Heart right ventricle (tissue), 16 donors: ENCODE data around the gene CCDC80. TPM values are rescaled to one million over a fixed set of nuclear protein-coding genes. Genes with fewer than 3 reads are reported as not detected.

ENCODE experiments used
- ATAC-seq, 8 donors: fragments of 200-7000 bp; cut with Tn5 transposase; one replicate each; pipeline ENCODE4 v1.9.1; 2020; ENCODE audit warnings: mild to moderate bottlenecking in 8 of 8, moderate library complexity in 8 of 8, moderate number of reproducible peaks in 1 of 8
- DNase-seq, 2 donors: peaks; one replicate each; pipeline ENCODE4 v3.0.0-alpha.2; 2020
- H3K27ac ChIP-seq, 10 donors: fragments of 200-600 bp; sonication (generic) in 2 of 10; one replicate each; pipeline versions ENCODE4 v1.5.0 to v1.8.0; 2020 to 2022; ENCODE audit warnings: mild to moderate bottlenecking in 3 of 10
- H3K27me3 ChIP-seq, 7 donors: fragments of 200-600 bp; one replicate each; pipeline ENCODE4 v1.8.0; 2021 to 2022; ENCODE audit warnings: mild to moderate bottlenecking in 2 of 7
- H3K36me3 ChIP-seq, 9 donors: fragments of 200-600 bp; sonication (generic) in 1 of 9; one replicate each; pipeline versions ENCODE4 v1.5.0 to v1.8.0; 2020 to 2022; ENCODE audit warnings: mild to moderate bottlenecking in 2 of 9
- H3K4me1 ChIP-seq, 9 donors: fragments of 200-600 bp; sonication (generic) in 1 of 9; one replicate each; pipeline versions ENCODE4 v1.5.0 to v1.8.0; 2020 to 2022; ENCODE audit warnings: mild to moderate bottlenecking in 4 of 9
- H3K4me3 ChIP-seq, 10 donors: fragments of 200-600 bp; sonication (generic) in 2 of 10; one replicate each; pipeline versions ENCODE4 v1.5.0 to v1.8.0; 2020 to 2022; ENCODE audit warnings: mild to moderate bottlenecking in 7 of 10, moderate library complexity in 2 of 10
- H3K9me3 ChIP-seq, 11 donors: fragments of 200-600 bp in 10 of 11; sonication (generic) in 2 of 11; one replicate each; pipeline versions ENCODE4 v1.5.0 to v1.8.0; 2013 to 2022; ENCODE audit warnings: mild to moderate bottlenecking in 2 of 11, control low read depth in 1 of 11, moderate library complexity in 1 of 11
- WGBS, 2 donors: extraction: QIAGEN DNeasy Blood & Tissue Kit; methylation state at CpG; one replicate each; pipeline ENCODE4 v1.1.7; 2013; ENCODE audit warnings: inconsistent platforms in 1 of 2; 5-methylcytosine and 5-hydroxymethylcytosine counted together
- intact Hi-C, 10 donors: fragments of 100-400 bp; cut with DNase I; formaldehyde crosslinking; loops; one replicate each; pipeline versions ENCODE4 v1.11.1 to v1.14.2; 2022
- polyA plus RNA-seq, 2 donors: library from polyadenylated mRNA; stranded (reverse); fragments of 200-250 nt; gene quantifications; one replicate each; pipeline ENCODE4 v1.2.3, GENCODE V29; 2013
- total RNA-seq, 10 donors: library from RNA; stranded (reverse); fragmentation: NEBNext Ultra II Directional in 3 of 10; extraction: Animal tissue kit (Norgen Biotek cat#: 25700) in 3 of 10; gene quantifications; one replicate each; pipeline versions ENCODE4 v1.2.1 to v1.2.4, GENCODE V29; 2021 to 2023
- TF ChIP-seq, protein P1 (sequence below), 9 donors: fragments of 200-600 bp; sonication (generic) in 2 of 9; IDR thresholded peaks; one replicate each; pipeline versions ENCODE4 v1.5.0 to v1.8.0; 2021 to 2022; ENCODE audit warnings: antibody characterized with exemption in 9 of 9, mild to moderate bottlenecking in 5 of 9, moderate library complexity in 1 of 9
- donor health status: Arrhythmogenic right ventricular cardiomyopathy.
- donor health status: ischemic (EF 13 %, LVEDD 7.1; RV severe dilation, severe dysfunction).
- donor health status: healthy with polysubstance abuse.
- donor health status: DM: no; HTN: yes; CAD: no.
- donor health status: DM: no; HTN: no; CAD: no.
- donor health status: ischemic (EF 25% LVEDD 6.9; RV normal size, moderate dysfunction).
- donor health status: ischemic (EF 25% LVEDD 5.7; RV mildly dilated, moderate dysfunction).
- donor health status: healthy.
- donor health status: DM: yes; HTN: yes; CAD: no.
- donor health status: Ischemic cardiomyopathy.
- donor health status: ischemic (EF 35%, LVEDD 5.7; RV mildly dilated, moderate dysfunction).
- donor health status: nonischemic (EF 11% LVEDD 7.7; RV severe dilation, severe dysfunction).
- donor health status: DM: yes; HTN: yes; CAD: no.
- donor health status: PGD.
- donor health status: ischemic (EF 29% LVEDD 5.4; RV normal size, mild dysfunction).
- donor health status: nonischemic (EF 23%, LVEDD 6.1; RV moderate dilation, normal function).

The CCDC80 gene
- total and polyA plus RNA-seq, 12 donors = 19.8 to 223 (median 87.1) TPM

DNA sequence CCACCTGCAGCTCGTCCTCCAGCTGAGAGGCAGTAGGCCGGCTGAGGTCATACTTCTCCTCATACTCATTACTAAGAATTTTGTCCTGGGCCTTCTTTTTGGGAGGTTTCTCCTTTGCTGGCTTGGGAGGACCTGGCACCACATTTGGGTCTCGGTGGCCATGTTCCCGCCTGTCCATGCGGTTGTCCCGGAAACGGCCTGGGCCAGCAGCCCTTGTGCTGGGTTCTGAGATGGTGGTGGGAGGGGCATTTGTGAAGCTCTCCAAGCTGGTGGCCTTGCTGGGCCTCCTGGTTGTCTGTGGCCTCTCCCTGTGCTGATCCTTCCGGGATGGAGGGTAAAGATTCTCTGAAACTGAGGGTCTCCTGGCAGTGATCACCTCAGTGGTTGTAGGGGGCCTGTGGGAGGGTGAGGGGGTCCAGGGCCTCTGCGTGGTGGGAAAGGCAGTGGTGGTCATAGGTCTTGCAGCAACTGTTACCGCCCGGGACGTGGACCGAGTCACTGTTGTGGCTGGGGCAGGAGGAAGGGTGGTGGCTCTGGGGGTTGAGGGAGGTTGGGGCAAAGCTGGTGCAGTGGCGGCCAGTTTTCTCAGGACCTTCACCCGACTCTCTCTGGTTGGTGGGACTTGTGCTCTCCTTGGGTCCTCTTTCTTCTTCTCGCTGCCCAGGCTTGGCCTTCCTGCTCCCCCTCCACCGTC, 2.5 kb downstream of the CCDC80 start:
- WGBS, 2 donors = 85 to 89% methylated on average over 17 of the region's 17 CpGs
- H3K27ac ChIP-seq = peak overlapping the region in 8 of 10 donors; percentile 13 to 90 (median 66)

DNA sequence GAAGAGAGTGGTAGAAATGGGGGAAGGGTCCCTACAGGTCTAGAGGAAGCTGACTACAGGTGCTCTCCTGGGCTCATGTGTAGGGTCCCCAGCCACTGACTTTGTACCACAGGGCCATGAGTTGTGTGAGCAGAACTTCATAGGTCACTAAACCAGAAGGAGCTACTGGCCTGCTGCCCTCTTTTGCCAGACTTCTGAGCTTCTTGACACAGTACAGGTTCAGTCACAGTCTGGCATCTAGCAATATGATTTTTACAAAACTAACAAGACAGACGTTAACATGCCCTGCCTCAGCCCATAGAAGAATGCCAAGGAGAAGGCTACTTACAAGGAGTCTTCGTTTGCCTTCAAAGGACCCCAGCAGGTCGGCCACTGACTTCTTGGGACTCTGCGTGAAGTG, 3.2 kb downstream of the CCDC80 start:
- TF ChIP-seq, protein P1, sequence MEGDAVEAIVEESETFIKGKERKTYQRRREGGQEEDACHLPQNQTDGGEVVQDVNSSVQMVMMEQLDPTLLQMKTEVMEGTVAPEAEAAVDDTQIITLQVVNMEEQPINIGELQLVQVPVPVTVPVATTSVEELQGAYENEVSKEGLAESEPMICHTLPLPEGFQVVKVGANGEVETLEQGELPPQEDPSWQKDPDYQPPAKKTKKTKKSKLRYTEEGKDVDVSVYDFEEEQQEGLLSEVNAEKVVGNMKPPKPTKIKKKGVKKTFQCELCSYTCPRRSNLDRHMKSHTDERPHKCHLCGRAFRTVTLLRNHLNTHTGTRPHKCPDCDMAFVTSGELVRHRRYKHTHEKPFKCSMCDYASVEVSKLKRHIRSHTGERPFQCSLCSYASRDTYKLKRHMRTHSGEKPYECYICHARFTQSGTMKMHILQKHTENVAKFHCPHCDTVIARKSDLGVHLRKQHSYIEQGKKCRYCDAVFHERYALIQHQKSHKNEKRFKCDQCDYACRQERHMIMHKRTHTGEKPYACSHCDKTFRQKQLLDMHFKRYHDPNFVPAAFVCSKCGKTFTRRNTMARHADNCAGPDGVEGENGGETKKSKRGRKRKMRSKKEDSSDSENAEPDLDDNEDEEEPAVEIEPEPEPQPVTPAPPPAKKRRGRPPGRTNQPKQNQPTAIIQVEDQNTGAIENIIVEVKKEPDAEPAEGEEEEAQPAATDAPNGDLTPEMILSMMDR (IDR thresholded peaks at IDR 0.05) = no peak
- Histone ChIP-seq H3K27ac (peak overlapping the region in 9 of 10 donors; percentile 13 to 90 (median 61)), H3K4me3 (peak overlapping the region; percentile 23 to 57 (median 50)), H3K9me3 (no peaks in the 10 kb centered on the region), H3K36me3 (no peaks in the 10 kb centered on the region), H3K27me3 (peaks cover 0 to 10% (median 0%) of the 10 kb centered on the region in 7 donors), H3K4me1 (peaks cover 0 to 46% (median 16%) of the 10 kb centered on the region in 9 donors)
- ATAC-seq (no peak), DNase-seq (no peak)
- intact Hi-C loops = no loop called here
- whole genome bisulfite sequencing, 2 donors = 71 to 72% methylated on average over 4 of the region's 4 CpGs

More for the DNA sequence above, 2.5 kb downstream of the CCDC80 start:
- H3K4me1 ChIP-seq = peaks cover 0 to 47% (median 23%) of the 10 kb centered on the region in 9 donors
- intact Hi-C loops = no loop called here
- DNase-seq (peak in 1 of 2 donors; percentile 45), ATAC-seq (peak in 2 of 8 donors; percentile 20 to 25)
- TF ChIP-seq, protein P1 (IDR thresholded peaks at IDR 0.05) = no peak
- peaks cover 0 to 10% (median 2%) of the 10 kb centered on the region in 7 donors for H3K27me3 ChIP-seq
- no peaks in the 10 kb centered on the region for H3K9me3 ChIP-seq
- peak overlapping the region; percentile 23 to 57 (median 50) for H3K4me3 ChIP-seq
- no peaks in the 10 kb centered on the region for H3K36me3 ChIP-seq

DNA sequence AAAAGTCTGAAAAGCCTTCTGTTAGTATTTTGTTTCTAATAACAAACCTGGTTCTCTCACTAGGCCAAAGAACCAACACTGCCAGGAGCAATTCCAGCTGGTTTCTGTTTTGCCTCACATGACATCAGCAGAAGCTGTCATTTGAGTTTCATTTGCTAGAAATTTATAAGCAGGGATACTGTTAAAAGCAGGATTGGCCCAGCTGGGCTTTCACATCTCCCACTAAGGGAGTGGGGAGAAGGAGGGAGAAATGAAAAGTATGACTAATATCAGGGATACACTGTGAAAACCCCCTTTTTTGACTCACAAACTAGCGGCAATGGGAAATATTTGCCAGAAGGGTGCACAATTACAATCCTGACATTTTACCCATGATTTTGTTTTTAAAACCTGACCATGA, 5.3 kb downstream of the CCDC80 start:
- H3K4me1 ChIP-seq = peaks cover 0 to 29% (median 5%) of the 10 kb centered on the region in 9 donors
- WGBS, 2 donors = 66 to 69% methylated on average over 1 of the region's 1 CpG
- TF ChIP-seq, protein P1 (IDR thresholded peaks at IDR 0.05) = no peak
- peak overlapping the region in 9 of 10 donors; percentile 4 to 90 (median 61) for H3K27ac ChIP-seq
- peak overlapping the region in 9 of 10 donors; percentile 34 to 57 (median 52) for H3K4me3 ChIP-seq
- H3K27me3 ChIP-seq = no peaks in the 10 kb centered on the region
- peak in 1 of 2 donors; percentile 51 for DNase-seq
- peaks cover 0 to 2% (median 0%) of the 10 kb centered on the region in 9 donors for H3K36me3 ChIP-seq
- ATAC-seq = peak in 7 of 8 donors; percentile 39 to 66 (median 48)
- no peaks in the 10 kb centered on the region for H3K9me3 ChIP-seq
- intact Hi-C loops = no loop called here

DNA sequence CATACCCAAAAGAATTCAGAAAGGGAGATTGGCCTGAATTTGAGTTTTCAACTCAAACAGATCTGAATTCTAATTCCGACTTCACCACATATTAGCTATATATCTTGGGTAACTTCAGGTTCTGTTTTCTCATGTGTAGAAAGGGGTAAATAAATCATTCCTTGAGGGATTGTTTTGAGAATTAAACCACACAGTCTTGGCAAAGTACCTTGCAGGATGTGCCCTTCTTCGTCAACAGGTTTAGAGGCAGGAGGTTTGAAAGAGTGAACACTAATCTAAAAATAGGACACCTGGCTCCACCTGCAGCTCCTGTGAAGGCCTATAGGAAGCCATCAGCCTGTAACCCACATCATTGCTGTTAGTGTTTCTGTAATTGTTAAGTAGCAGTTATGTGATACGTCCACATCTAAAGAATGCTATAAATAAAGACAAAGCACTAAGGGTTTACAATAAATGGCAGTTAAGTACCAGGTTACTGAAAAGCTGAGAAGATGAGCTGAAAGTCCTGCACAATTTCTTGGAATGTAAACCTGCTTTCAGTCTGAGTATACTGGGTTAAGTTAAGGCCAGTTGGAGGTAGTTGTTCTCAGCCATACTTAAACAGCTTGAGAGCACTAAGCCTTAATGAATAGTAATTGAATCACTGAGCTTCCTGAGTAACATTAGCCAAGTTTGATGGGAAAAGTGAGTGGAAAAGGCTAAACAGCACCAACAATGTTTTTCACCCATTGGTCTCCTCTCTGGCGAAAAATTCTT, 6.0 kb downstream of the CCDC80 start:
- Histone ChIP-seq H3K36me3 (peaks cover 0 to 9% (median 0%) of the 10 kb centered on the region in 9 donors), H3K27ac (peak overlapping the region in 8 of 10 donors; percentile 21 to 90 (median 54)), H3K4me3 (peak overlapping the region in 9 of 10 donors; percentile 6 to 57 (median 52)), H3K27me3 (no peaks in the 10 kb centered on the region), H3K9me3 (no peaks in the 10 kb centered on the region), H3K4me1 (peaks cover 0 to 29% (median 5%) of the 10 kb centered on the region in 9 donors)
- TF ChIP-seq, protein P1 (IDR thresholded peaks at IDR 0.05) = no peak
- DNase-seq (no peak), ATAC-seq (no peak)
- intact Hi-C loops = no loop called here
- 82 to 86% methylated on average over 4 of the region's 4 CpGs for WGBS, 2 donors
